Stimulated activated CD8-positive, alpha-beta memory T cell treated with anti-CD3 and anti-CD28 coated beads, Interleukin-12 subunit alpha, Interleukin-12 subunit beta, amount 100 ng/mL, for 1 hour (primary cell): ENCODE measurements around the gene TNK1.
A peak's percentile ranks its signal among the peaks of the same experiment; 100 is the strongest.

Experiments
- DNase-seq: peaks from one replicate; pipeline ENCODE4 v3.0.0-alpha.2; 2020; ENCODE audit warnings: low read depth

The TNK1 gene

GRCh38 chr17:7436556-7437368 is 55.9 kb downstream of the TNK1 start:
- DNase-seq, result peak; percentile 59

DNA sequence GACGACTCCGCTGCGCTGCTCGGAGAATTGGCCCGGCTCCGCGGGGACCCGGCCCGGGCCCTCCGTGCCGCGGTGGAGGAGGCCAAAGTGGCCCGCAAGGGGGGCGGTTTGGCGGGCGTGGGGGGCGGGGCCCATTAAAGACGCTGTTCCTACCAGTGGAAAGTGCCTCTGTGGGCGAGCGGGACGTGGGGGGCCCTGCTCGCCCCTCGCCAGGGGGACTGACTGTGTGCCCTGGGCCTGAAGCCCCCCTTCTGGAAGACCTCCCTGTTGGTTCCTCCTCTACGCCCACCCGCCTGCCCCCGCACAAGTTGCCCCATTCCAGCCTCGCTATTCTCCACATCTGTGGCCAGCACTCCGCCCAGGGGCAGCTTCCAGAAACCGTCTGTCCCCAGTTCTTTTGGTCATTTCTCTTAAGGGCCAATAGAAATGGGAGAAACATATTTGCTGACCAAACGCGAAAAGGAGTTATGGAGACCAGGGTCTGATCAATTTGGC is 56.5 kb downstream of the TNK1 start:
- no peak for DNase-seq

- DNase-seq, result no peak
Measured at GRCh38 chr17:7437950-7438614, 57.2 kb downstream of the TNK1 start.

DNA sequence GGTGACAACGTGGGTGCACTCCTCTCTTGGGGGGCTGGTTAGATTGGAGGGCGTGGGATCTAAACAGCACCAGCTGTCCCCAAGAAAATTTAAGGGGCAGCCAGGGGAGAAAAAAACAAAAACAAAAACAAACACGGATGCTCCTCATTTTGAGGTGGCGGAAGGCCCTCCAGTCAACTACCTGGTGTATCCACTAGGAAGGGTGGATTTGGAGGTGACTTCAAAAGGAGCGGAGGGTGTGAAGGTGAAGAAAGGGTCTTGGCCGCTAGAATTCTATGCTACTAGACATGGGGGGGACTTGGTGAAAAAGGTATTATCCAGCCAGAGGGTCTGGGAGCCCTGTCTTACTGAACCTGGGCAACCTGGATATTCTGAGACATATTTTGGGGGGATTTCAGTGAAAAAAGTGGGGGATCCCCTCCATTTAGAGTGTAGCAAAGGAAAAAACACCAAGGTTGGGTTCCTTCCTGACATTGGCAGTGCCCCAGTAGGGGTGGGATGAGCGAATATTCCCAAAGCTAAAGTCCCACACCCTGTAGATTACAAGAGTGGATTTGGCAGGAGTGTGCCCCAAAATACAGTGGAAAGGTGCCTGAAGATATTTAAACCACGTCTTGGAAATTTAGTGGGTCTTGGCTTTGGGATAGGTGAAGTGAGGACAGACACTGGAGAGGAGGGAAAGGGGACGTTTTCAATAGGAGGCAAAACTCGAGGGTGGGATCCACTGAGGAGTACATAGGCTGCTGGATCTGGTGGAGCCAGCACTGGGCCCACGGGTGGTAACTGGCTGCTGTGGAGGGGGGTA is 58.0 kb downstream of the TNK1 start:
- no peak for DNase-seq
